Right forelimb (tissue), 1 donor: ENCODE data around the gene GSTO2.

Source experiments
- DNase-seq: peaks from one replicate; pipeline ENCODE4 v3.0.0-alpha.2; 2018

The GSTO2 gene

GRCh38 chr10:104286939-104287338 is 18.0 kb downstream of the GSTO2 start:
- no peak for DNase-seq

GRCh38 chr10:104288355-104288754 is 19.4 kb downstream of the GSTO2 start:
- no peak for DNase-seq

GRCh38 chr10:104291439-104291951 is 22.5 kb downstream of the GSTO2 start:
- DNase-seq: peak; percentile 92

GRCh38 chr10:104293011-104293410 is 24.0 kb downstream of the GSTO2 start:
- DNase-seq: no peak

- no peak for DNase-seq
Measured at GRCh38 chr10:104293781-104294321, 24.9 kb downstream of the GSTO2 start.

GRCh38 chr10:104296687-104297436 is 27.9 kb downstream of the GSTO2 start:
- DNase-seq: no peak

GRCh38 chr10:104297697-104298660 is 29.0 kb downstream of the GSTO2 start:
- no peak for DNase-seq

- no peak for DNase-seq
Measured at GRCh38 chr10:104299031-104299904, 30.3 kb downstream of the GSTO2 start.

- peak; percentile 57 for DNase-seq
Measured at GRCh38 chr10:104300002-104300735, 31.2 kb downstream of the GSTO2 start.

- DNase-seq: peak; percentile 67
Measured at GRCh38 chr10:104300736-104301292, 31.8 kb downstream of the GSTO2 start.

GRCh38 chr10:104301907-104302690 is 33.1 kb downstream of the GSTO2 start:
- no peak for DNase-seq

GRCh38 chr10:104303594-104304355 is 34.8 kb downstream of the GSTO2 start:
- no peak for DNase-seq

- no peak for DNase-seq
Measured at GRCh38 chr10:104304356-104304745, 35.4 kb downstream of the GSTO2 start.

GRCh38 chr10:104304927-104305326 is 35.9 kb downstream of the GSTO2 start:
- DNase-seq: no peak

GRCh38 chr10:104306897-104307296 is 37.9 kb downstream of the GSTO2 start:
- DNase-seq: no peak

GRCh38 chr10:104307576-104308438 is 38.8 kb downstream of the GSTO2 start:
- no peak for DNase-seq

GRCh38 chr10:104308439-104308903 is 39.5 kb downstream of the GSTO2 start:
- DNase-seq: no peak
